ENCODE measurements around the gene RBL2.
"Not testable (repeated sequence)": the region's sequence is repeated elsewhere in the genome, so short reads cannot be mapped to it uniquely, and the experiment has no call there.

RBL2 gene

DNA sequence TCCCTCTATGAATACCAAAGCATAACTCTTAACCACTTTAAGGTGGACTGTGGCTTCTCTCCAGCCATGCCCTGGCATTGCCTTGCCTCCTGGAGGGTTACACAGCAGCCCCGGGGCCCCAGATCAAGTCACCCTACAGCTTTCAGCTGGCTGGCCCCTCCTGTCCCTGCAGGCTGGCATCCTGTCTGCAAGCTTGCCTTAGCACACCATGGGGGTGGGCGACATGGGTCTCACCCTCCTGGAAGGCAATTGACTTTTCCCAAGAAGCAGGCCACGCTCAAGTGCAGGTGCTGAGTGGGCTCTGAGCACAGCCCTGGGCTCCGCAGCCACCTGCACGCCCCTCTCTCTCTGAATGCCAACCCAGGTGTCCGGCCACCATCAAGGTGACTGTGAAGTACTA is 94.5 kb downstream of the RBL2 start:
- Histone ChIP-seq H3K4me1 (ENCODE audit: control insufficient read depth in 1 of 2, insufficient read depth in 2 of 2, low read length in 2 of 2) (no peaks in the 10 kb centered on the region), H3K4me3 (ENCODE audit: low read depth in 1 of 2, low read length in 2 of 2) (no peak overlapping the region), H3K36me3 (ENCODE audit: control insufficient read depth in 1 of 2, insufficient read depth in 2 of 2, low read length in 2 of 2) (no peaks in the 10 kb centered on the region), H3K9ac (ENCODE audit: low read depth in 1 of 2, low read length in 2 of 2) (no peak overlapping the region), H3K9me3 (ENCODE audit: control insufficient read depth in 1 of 2, low read length in 2 of 2) (no peaks in the 10 kb centered on the region), H3K27ac (ENCODE audit: low read depth, low read length) (no peak overlapping the region), H3K27me3 (ENCODE audit: control insufficient read depth in 1 of 2, insufficient read depth in 2 of 2, low read length in 2 of 2) (no peaks in the 10 kb centered on the region)

DNA sequence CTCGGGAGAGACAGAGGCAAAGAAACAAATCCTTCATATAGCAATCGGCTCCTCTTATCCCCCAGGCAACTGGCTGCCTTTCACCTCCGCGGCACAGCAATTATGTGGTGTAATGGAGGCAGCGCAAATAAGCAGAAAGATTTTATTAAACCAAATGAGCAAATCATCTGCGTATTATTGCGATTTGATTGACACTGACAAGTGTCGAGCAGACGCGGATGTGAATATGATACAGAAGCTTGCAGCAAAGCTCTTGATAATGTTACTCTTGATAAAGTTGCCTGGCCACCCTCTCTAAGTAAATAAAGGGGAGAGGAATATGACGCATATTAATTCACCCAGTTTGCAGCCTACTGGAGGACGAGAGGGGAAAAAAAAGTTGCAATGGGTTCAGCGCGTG is 95.2 kb downstream of the RBL2 start:
- H3K4me1 ChIP-seq (ENCODE audit: control insufficient read depth in 1 of 2, insufficient read depth in 2 of 2, low read length in 2 of 2), result no peaks in the 10 kb centered on the region
- H3K9me3 ChIP-seq (ENCODE audit: control insufficient read depth in 1 of 2, low read length in 2 of 2), result no peaks in the 10 kb centered on the region
- no peaks in the 10 kb centered on the region for H3K36me3 ChIP-seq (ENCODE audit: control insufficient read depth in 1 of 2, insufficient read depth in 2 of 2, low read length in 2 of 2)
- no peak overlapping the region for H3K9ac ChIP-seq (ENCODE audit: low read depth in 1 of 2, low read length in 2 of 2)
- no peak overlapping the region for H3K27ac ChIP-seq (ENCODE audit: low read depth, low read length)
- no peaks in the 10 kb centered on the region for H3K27me3 ChIP-seq (ENCODE audit: control insufficient read depth in 1 of 2, insufficient read depth in 2 of 2, low read length in 2 of 2)
- H3K4me3 ChIP-seq (ENCODE audit: low read depth in 1 of 2, low read length in 2 of 2), result no peak overlapping the region

DNA sequence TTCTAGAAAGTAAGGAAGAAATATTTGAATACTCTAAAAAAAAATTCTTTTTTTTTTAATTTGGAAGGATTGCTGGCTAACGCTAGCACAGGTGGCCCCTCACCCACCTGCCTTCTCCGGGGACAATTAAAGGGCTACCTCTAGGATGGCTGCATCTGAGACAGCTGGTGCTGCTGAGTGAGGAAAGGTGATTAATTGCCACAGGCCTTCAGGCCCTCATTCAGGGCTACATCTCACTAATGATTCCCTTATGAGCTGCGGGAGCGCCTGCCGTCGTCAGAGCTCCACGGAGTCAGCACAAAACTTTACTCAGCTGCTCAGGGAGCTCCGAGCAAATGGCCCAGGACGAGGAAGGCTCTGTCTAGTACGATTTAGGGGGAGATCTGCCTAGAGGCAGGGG is 95.8 kb downstream of the RBL2 start:
- H3K27ac ChIP-seq (ENCODE audit: low read depth, low read length), result no peak overlapping the region
- H3K36me3 ChIP-seq (ENCODE audit: control insufficient read depth in 1 of 2, insufficient read depth in 2 of 2, low read length in 2 of 2), result no peaks in the 10 kb centered on the region
- no peak overlapping the region for H3K9ac ChIP-seq (ENCODE audit: low read depth in 1 of 2, low read length in 2 of 2)
- H3K27me3 ChIP-seq (ENCODE audit: control insufficient read depth in 1 of 2, insufficient read depth in 2 of 2, low read length in 2 of 2), result no peaks in the 10 kb centered on the region
- no peaks in the 10 kb centered on the region for H3K9me3 ChIP-seq (ENCODE audit: control insufficient read depth in 1 of 2, low read length in 2 of 2)
- H3K4me1 ChIP-seq (ENCODE audit: control insufficient read depth in 1 of 2, insufficient read depth in 2 of 2, low read length in 2 of 2), result no peaks in the 10 kb centered on the region
- no peak overlapping the region for H3K4me3 ChIP-seq (ENCODE audit: low read depth in 1 of 2, low read length in 2 of 2)

DNA sequence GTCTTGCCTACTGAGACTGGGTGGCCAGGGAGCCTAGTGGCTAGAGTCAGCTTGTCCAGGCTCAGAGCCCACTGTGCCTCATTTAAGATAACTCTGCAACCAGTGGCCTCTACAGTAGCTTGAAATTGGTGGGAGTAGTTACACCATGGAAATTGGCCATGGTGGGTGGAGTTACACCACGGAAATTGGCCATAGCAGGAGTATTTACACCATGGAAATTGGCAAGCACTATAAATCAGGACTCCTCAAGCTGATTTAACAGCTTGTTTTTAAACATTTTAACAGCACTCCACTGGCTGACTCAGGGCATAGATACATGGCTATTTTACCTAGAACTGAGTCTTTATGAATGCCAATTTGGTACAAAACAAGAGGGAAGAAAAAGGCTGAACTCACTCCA is 96.5 kb downstream of the RBL2 start:
- H3K4me3 ChIP-seq (ENCODE audit: low read depth in 1 of 2, low read length in 2 of 2), result no peak overlapping the region
- H3K9ac ChIP-seq (ENCODE audit: low read depth in 1 of 2, low read length in 2 of 2), result no peak overlapping the region
- no peaks in the 10 kb centered on the region for H3K36me3 ChIP-seq (ENCODE audit: control insufficient read depth in 1 of 2, insufficient read depth in 2 of 2, low read length in 2 of 2)
- no peaks in the 10 kb centered on the region for H3K4me1 ChIP-seq (ENCODE audit: control insufficient read depth in 1 of 2, insufficient read depth in 2 of 2, low read length in 2 of 2)
- no peaks in the 10 kb centered on the region for H3K27me3 ChIP-seq (ENCODE audit: control insufficient read depth in 1 of 2, insufficient read depth in 2 of 2, low read length in 2 of 2)
- no peak overlapping the region for H3K27ac ChIP-seq (ENCODE audit: low read depth, low read length)
- H3K9me3 ChIP-seq (ENCODE audit: control insufficient read depth in 1 of 2, low read length in 2 of 2), result no peaks in the 10 kb centered on the region

DNA sequence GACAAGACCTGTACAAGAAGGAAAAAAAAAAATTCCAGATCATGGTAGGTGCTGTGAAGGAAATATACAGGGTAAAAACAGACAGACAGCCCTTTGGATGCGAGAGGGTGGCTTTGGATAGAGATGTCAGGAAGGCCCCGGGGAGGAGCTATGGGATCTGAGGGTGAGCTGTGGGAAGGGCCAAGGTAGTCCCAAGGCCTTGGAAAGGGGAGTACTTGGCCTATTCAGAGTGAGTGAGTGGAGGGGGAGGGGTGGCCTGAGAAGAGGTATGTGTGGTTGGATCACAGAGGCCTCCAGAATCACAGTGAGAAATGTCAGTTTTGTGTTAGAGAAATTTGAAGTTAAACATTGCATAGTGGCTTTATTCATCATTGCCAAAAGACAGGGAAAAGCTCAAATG is 99.9 kb downstream of the RBL2 start:
- Histone ChIP-seq H3K4me3 (ENCODE audit: low read depth in 1 of 2, low read length in 2 of 2) (no peak overlapping the region), H3K36me3 (ENCODE audit: control insufficient read depth in 1 of 2, insufficient read depth in 2 of 2, low read length in 2 of 2) (no peaks in the 10 kb centered on the region), H3K9ac (ENCODE audit: low read depth in 1 of 2, low read length in 2 of 2) (no peak overlapping the region), H3K27me3 (ENCODE audit: control insufficient read depth in 1 of 2, insufficient read depth in 2 of 2, low read length in 2 of 2) (no peaks in the 10 kb centered on the region), H3K4me1 (ENCODE audit: control insufficient read depth in 1 of 2, insufficient read depth in 2 of 2, low read length in 2 of 2) (no peaks in the 10 kb centered on the region), H3K27ac (ENCODE audit: low read depth, low read length) (no peak overlapping the region), H3K9me3 (ENCODE audit: control insufficient read depth in 1 of 2, low read length in 2 of 2) (no peaks in the 10 kb centered on the region)

DNA sequence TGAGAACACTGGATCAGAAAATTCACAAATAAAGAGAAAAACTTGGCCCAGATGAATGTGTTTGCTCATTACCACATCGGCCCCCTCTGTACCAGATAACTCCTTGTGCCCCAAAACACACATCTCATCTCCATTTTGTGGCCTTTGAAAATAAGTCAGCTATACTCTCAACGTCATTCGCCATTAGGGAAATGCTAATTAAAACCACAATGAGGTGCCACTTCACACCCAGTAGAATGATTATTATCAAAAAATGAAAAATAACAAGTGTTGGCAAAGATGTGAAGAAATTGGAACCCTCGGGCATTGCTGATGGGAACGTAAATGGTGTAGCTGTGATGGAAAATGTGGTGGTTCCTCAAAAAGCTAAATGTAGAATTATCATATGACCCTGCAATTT is 103.4 kb downstream of the RBL2 start:
- Histone ChIP-seq H3K4me1 (ENCODE audit: control insufficient read depth in 1 of 2, insufficient read depth in 2 of 2, low read length in 2 of 2) (no peaks in the 10 kb centered on the region), H3K4me3 (ENCODE audit: low read depth in 1 of 2, low read length in 2 of 2) (no peak overlapping the region), H3K27ac (ENCODE audit: low read depth, low read length) (no peak overlapping the region), H3K9me3 (ENCODE audit: control insufficient read depth in 1 of 2, low read length in 2 of 2) (no peaks in the 10 kb centered on the region), H3K9ac (ENCODE audit: low read depth in 1 of 2, low read length in 2 of 2) (no peak overlapping the region), H3K36me3 (ENCODE audit: control insufficient read depth in 1 of 2, insufficient read depth in 2 of 2, low read length in 2 of 2) (no peaks in the 10 kb centered on the region), H3K27me3 (ENCODE audit: control insufficient read depth in 1 of 2, insufficient read depth in 2 of 2, low read length in 2 of 2) (no peaks in the 10 kb centered on the region)

DNA sequence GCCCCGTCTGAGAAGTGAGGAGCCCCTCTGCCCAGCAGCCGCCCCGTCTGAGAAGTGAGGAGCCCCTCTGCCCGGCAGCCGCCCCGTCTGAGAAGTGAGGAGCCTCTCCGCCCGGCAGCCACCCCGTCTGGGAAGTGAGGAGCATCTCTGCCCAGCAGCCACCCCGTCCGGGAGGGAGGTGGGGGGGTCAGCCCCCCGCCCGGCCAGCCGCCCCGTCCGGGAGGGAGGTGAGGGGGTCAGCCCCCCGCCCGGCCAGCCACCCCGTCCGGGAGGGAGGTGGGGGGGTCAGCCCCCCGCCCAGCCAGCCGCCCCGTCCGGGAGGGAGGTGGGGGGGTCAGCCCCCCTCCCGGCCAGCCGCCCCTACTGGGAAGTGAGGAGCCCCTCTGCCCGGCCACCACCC is 105.1 kb downstream of the RBL2 start:
- not testable (repeated sequence) for H3K9ac ChIP-seq (ENCODE audit: low read depth in 1 of 2, low read length in 2 of 2); H3K27ac ChIP-seq (ENCODE audit: low read depth, low read length); H3K9me3 ChIP-seq (ENCODE audit: control insufficient read depth in 1 of 2, low read length in 2 of 2); H3K4me1 ChIP-seq (ENCODE audit: control insufficient read depth in 1 of 2, insufficient read depth in 2 of 2, low read length in 2 of 2); H3K36me3 ChIP-seq (ENCODE audit: control insufficient read depth in 1 of 2, insufficient read depth in 2 of 2, low read length in 2 of 2); H3K27me3 ChIP-seq (ENCODE audit: control insufficient read depth in 1 of 2, insufficient read depth in 2 of 2, low read length in 2 of 2); H3K4me3 ChIP-seq (ENCODE audit: low read depth in 1 of 2, low read length in 2 of 2)

DNA sequence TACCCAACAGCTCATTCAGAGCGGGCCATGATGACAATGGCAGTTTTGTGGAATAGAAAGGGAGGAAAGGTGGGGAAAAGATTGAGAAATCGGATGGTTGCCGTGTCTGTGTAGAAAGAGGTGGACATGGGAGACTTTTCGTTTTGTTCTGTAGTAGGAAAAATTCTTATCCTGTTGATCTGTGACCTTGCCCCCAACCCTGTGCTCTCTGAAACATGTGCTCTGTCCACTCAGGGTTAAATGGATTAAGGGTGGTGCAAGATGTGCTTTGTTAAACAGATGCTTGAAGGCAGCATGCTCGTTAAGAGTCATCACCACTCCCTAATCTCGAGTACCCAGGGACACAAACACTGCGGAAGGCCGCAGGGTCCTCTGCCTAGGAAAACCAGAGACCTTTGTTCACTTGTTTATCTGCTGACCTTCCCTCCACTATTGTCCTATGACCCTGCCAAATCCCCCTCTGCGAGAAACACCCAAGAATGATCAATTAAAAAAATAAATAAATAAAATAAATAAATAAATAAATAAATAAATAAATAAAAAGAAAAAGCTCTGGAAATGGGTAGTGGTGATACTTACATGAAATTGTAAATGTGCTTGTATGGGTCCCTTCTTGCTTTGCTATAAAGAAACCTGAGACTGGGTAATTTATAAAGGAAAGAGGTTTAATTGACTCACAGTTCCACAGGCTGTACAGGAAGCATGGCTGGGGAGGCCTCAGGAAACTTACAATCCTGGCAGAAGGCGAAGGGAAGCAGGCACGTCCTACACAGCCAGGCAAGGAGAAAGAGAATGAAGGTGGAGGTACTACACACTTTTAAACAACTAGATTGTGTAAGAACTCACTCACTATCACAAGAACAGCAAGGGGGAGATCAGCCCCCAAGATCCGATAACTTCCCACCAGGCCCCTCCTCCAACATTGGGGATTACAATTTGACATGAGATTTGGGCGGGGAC is 105.8 kb downstream of the RBL2 start:
- not testable (repeated sequence) for H3K4me3 ChIP-seq (ENCODE audit: low read depth in 1 of 2, low read length in 2 of 2); H3K4me1 ChIP-seq (ENCODE audit: control insufficient read depth in 1 of 2, insufficient read depth in 2 of 2, low read length in 2 of 2); H3K27ac ChIP-seq (ENCODE audit: low read depth, low read length); H3K9ac ChIP-seq (ENCODE audit: low read depth in 1 of 2, low read length in 2 of 2); H3K9me3 ChIP-seq (ENCODE audit: control insufficient read depth in 1 of 2, low read length in 2 of 2); H3K27me3 ChIP-seq (ENCODE audit: control insufficient read depth in 1 of 2, insufficient read depth in 2 of 2, low read length in 2 of 2); H3K36me3 ChIP-seq (ENCODE audit: control insufficient read depth in 1 of 2, insufficient read depth in 2 of 2, low read length in 2 of 2)

Data from duodenal mucosa (tissue), 2 donors.